HG03139 (cell line): Measurements from ENCODE around the gene WWOX.

Experiments used
- ATAC-seq: cut with Tn5 transposase; IDR thresholded peaks from one replicate; pipeline ENCODE4 v1.9.1; 2021; ENCODE audit not compliant: unreplicated experiment

The WWOX gene

GRCh38 chr16:78430281-78430680 is 330.8 kb downstream of the WWOX start:
- no peak for ATAC-seq

GRCh38 chr16:78431004-78431670 is 331.7 kb downstream of the WWOX start:
- no peak for ATAC-seq

GRCh38 chr16:78431701-78432100 is 332.2 kb downstream of the WWOX start:
- no peak for ATAC-seq

GRCh38 chr16:78432451-78432850 is 333.0 kb downstream of the WWOX start:
- ATAC-seq = no peak

- ATAC-seq = no peak
Observed at GRCh38 chr16:78433116-78433515, 333.7 kb downstream of the WWOX start.

- no peak for ATAC-seq
Observed at GRCh38 chr16:78434401-78434800, 334.9 kb downstream of the WWOX start.

- no peak for ATAC-seq
Observed at GRCh38 chr16:78435260-78435659, 335.8 kb downstream of the WWOX start.

- ATAC-seq = no peak
Observed at GRCh38 chr16:78436023-78436422, 336.6 kb downstream of the WWOX start.

- ATAC-seq = no peak
Observed at GRCh38 chr16:78436846-78437245, 337.4 kb downstream of the WWOX start.

- no peak for ATAC-seq
Observed at GRCh38 chr16:78437352-78437968, 338.0 kb downstream of the WWOX start.

- no peak for ATAC-seq
Observed at GRCh38 chr16:78438219-78438618, 338.8 kb downstream of the WWOX start.

GRCh38 chr16:78438632-78439031 is 339.2 kb downstream of the WWOX start:
- ATAC-seq = no peak

- no peak for ATAC-seq
Observed at GRCh38 chr16:78439646-78440045, 340.2 kb downstream of the WWOX start.

- no peak for ATAC-seq
Observed at GRCh38 chr16:78441298-78441697, 341.8 kb downstream of the WWOX start.

- no peak for ATAC-seq
Observed at GRCh38 chr16:78443542-78444364, 344.3 kb downstream of the WWOX start.

GRCh38 chr16:78445818-78446217 is 346.4 kb downstream of the WWOX start:
- no peak for ATAC-seq

- ATAC-seq = no peak
Observed at GRCh38 chr16:78446486-78446885, 347.0 kb downstream of the WWOX start.

- no peak for ATAC-seq
Observed at GRCh38 chr16:78446992-78447563, 347.6 kb downstream of the WWOX start.

GRCh38 chr16:78448658-78449271 is 349.3 kb downstream of the WWOX start:
- ATAC-seq = no peak

- no peak for ATAC-seq
Observed at GRCh38 chr16:78450255-78450654, 350.8 kb downstream of the WWOX start.

GRCh38 chr16:78452025-78452555 is 352.6 kb downstream of the WWOX start:
- ATAC-seq = no peak
